ENCODE data around the gene ELF2.
"Not testable (repeated sequence)": the region's sequence is repeated elsewhere in the genome, so short reads cannot be mapped to it uniquely, and the experiment has no call there.

Gene ELF2

GRCh38 chr4:139184129-139184528 is 7.1 kb upstream of the ELF2 start:
- peak; percentile 27 for DNase-seq

DNA sequence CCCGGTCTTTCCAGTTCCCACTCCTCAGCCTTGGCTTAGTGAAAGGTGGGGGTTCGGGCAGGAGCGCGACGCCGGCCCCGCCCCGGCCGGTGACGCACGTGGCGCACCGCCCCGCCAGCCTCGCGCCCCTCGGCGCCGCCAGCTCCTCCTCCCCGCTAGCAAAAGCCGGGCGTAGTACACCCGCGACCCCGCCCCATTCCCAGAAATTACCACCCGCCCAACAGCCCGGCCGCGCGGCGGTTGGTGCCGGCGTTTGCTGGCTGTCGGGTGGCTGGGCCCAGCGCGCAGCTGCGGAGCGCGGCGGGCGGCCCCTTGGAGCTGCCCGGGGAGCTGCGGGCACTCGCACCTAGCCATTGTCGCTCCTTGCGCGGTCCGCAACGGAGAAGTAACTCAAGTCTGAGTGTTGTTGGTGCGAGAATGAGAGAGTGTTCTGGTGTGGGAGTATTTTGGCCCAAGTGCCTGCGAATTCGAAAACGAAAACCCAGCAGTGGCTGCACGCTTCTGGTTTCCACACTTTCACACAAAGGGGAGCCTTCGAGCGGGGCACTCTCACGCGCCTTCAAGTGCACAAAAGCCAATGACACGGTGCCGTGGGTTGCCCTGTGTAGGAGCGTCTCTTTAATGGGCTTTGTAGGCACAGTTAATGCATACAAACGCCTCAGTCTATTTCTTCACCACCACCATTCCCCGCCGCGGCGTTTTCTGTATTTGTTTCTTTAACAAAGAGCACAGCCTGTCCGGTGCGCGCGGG is 1.0 kb upstream of the ELF2 start:
- DNase-seq = peak; percentile 96

DNA sequence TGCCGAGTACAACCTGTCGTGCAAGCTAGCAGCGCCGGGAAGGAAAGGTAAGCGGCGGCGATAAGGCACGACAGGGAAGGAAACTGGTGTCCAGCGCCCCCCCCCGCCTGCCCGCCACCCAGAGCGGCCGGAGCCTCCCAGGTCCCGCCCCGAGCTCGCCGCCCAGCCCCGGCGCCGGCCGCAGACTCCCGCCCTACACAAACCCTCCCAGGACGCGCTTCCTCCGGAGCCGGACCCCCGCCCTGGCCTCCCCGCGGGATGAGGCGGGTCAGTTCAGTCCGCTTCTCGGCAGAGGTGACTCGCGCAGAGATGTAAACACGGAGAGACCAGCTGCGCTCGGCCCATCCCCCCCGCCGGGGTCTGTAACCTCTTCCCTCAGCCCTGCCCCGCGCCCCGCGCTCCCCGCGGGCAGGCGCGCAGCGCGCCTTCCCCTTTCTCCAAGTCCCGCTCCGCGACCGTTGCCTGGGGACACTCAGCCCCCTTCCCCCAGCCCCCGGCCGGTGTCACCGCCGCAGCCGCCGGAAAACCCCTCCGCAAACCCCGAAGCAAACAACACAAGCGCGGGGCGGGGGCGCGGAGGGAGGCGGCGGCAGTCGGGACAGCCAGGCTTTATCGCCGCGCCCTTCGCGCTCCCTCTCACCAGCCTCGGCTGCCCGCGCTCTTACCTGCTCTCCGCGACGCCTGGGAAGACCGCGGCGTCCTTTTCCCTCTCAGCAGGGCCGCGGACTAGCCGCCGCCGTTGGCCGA is 543 bp downstream of the ELF2 start:
- peak; percentile 49 for DNase-seq

DNA sequence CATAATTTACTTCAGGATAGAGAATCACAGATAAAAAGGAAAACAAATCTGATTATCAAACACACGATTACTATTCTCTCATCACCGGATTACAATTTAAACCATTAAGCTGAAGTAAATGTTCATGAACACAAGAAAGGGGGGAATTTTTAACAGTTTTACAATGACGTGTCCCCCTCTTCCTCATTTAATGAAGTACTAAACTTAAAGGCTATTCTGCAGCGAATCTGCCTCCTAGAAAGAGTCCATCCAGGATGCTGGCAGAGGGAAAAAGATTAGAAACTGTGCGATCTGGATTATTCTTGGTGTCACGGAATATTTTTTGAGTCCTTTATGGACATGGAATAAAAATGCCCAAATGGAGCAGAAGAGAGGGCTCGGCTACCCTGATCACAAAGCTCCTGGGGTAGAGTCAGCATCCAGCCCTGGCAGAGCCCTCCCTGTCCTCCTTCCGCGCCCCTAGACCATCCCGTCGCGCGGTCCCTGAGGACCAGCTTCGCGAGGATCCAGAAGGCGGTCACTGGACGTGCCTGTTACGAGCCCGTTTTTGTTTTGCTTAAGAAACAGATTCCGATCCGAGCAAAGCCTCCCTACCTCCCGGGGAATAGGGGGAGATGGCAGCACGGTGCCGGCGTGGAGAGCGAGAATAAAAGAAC is 1.2 kb downstream of the ELF2 start:
- peak; percentile 22 for DNase-seq

- peak; percentile 63 for DNase-seq
Measured at GRCh38 chr4:139171876-139172691, 4.9 kb downstream of the ELF2 start.

GRCh38 chr4:139170932-139171331 is 6.1 kb downstream of the ELF2 start:
- DNase-seq = no peak

DNA sequence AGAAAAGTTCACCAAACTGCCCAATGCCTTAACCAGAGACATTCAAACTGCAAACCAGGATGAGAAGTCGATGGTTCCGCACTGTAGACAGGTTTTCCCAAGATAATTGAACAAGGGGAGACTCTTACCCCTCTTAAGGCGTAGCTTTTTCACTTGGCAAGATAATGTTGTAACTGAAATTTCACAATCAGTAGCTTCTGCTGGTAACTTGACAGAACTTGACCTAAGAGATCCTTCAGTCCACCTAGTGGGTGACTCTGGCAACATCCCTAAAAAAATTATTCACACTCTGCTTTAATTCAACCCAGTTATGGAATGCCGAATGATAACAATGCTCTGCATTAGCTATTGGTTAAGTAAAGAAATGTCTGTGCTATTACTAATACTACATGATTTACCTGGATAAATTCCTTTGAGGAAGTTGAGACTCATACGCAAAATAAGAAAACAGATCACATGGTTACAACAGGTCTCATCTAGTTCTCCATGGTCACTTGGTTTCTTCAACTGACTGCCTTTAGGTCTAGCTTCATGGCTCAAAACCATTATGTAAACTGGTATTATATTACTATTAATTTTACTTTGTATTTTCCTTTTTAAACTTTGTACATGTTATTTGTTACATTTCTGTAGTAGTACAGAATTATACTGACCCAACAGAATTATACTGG is 9.1 kb downstream of the ELF2 start:
- peak; percentile 48 for DNase-seq

GRCh38 chr4:139164731-139165130 is 12.3 kb downstream of the ELF2 start:
- no peak for DNase-seq

DNA sequence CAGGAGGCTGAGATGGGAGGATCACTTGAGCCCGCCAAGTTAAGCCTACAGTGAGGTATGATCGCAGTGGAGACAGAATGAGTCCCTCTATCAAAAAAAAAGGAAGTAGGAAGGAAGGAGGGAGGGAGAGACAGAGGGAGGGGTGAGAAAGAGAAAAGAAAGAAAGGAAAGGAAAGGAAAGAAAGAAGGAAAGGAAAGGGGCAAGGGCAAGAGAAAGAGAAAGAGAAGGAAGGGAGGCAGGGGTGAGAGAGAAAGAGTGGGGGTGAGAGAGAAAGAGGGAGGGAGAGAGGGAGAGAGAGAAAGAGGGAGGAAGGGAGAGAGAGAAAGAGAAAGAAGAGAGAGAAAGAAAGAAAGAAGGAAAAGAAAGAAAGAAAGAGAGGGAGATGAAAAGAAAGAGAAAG is 13.2 kb downstream of the ELF2 start:
- DNase-seq = no peak

DNA sequence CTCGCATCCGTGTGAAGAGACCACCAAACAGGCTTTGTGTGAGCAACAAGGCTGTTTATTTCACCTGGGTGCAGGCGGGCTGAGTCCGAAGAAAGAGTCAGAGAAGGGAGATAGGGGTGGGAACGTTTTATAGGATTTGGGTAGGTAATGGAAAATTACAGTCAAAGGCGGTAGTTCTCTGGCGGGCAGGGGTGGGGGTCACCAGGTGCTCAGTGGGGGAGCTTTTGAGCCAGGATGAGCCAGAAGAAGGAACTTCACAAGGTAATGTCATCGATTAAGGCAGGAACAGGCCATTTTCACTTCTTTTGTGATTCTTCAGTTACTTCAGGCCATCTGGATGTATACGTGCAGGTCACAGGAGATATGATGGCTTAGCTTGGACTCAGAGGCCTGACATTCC is 19.0 kb downstream of the ELF2 start:
- not testable (repeated sequence) for DNase-seq

- DNase-seq = no peak
Measured at GRCh38 chr4:139154952-139155557, 22.0 kb downstream of the ELF2 start.

DNA sequence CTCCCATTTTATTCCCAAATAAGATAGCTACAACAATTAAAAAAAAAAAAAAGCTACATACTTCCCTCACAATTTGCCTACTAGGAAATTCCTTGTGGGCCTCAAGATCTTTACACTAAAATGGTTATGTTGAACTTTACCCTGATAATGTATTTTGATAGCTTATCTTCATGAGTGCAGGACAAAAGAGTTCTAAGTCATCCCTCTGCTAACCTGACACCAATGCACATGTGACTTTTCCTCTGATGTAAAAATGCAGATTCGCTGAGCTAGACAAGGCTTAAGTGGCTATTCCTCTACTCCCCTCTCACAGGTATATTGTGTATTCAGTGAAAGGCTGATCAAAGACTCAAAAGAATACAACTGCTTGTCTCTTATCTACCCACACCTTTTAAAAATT is 22.5 kb downstream of the ELF2 start:
- no peak for DNase-seq

GRCh38 chr4:139154134-139154421 is 22.9 kb downstream of the ELF2 start:
- no peak for DNase-seq

- peak; percentile 39 for DNase-seq
Measured at GRCh38 chr4:139153411-139154133, 23.4 kb downstream of the ELF2 start.

GRCh38 chr4:139152249-139152648 is 24.8 kb downstream of the ELF2 start:
- DNase-seq = no peak

GRCh38 chr4:139146926-139147629 is 29.9 kb downstream of the ELF2 start:
- no peak for DNase-seq

- no peak for DNase-seq
Measured at GRCh38 chr4:139145552-139145932, 31.5 kb downstream of the ELF2 start.

GRCh38 chr4:139144911-139145551 is 32.0 kb downstream of the ELF2 start:
- DNase-seq = no peak

GRCh38 chr4:139144161-139144859 is 32.7 kb downstream of the ELF2 start:
- DNase-seq = peak; percentile 37

DNA sequence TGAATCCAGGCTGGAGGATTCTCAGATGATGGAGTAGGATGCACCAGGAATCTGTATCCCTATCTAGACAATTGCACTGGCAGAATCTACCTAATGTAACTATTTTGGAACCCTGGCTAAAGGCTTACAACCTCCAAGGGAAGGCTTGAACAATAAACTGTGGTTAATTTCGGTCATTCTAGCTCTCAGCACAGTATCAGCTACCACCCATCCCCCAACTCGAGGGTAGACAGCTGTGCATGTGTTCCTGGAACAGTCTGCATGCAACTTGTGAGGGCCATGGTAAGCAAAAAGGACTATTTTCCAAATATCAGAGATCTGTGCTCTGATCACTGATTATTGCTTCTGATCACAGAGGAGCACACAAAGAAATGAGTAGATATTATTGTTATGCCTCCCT is 34.0 kb downstream of the ELF2 start:
- DNase-seq = no peak
